ENCODE results near the gene MEMO1. TPM values are rescaled to one million over a fixed set of nuclear protein-coding genes. Genes with fewer than 3 reads are reported as not detected.

The MEMO1 gene
- total and polyA plus RNA-seq, 2 experiments from 2014 or later = 43.9 to 58.8 TPM

GRCh38 chr2:31925517-31925916 is 85.3 kb downstream of the MEMO1 start:
- Histone ChIP-seq H2AFZ (no peak overlapping the region), H3K27me3 (no peaks in the 10 kb centered on the region), H3K9me3 (ENCODE audit: low read depth) (no peaks in the 10 kb centered on the region), H3K27ac (no peak overlapping the region), H3K36me3 (replicated peaks; ENCODE audit: insufficient read depth, low read depth) (no peaks in the 10 kb centered on the region), H3K4me2 (no peak overlapping the region), H4K20me1 (ENCODE audit: insufficient read depth, poor library complexity, severe bottlenecking) (no peaks in the 10 kb centered on the region), H3K9me2 (replicated peaks; ENCODE audit: insufficient read depth) (no peaks in the 10 kb centered on the region), H3K79me2 (no peaks in the 10 kb centered on the region), H3K4me1 (ENCODE audit: insufficient read depth) (no peaks in the 10 kb centered on the region), H3K4me3 (no peak overlapping the region)
- no peak for DNase-seq (ENCODE audit: low spot score)
- TF ChIP-seq EZH2phosphoT487 (IDR thresholded peaks at IDR 0.05; ENCODE audit: low read depth, severe bottlenecking, unreplicated experiment) = no peak
- no peak for TF ChIP-seq EZH2 (IDR thresholded peaks at IDR 0.05; ENCODE audit: borderline replicate concordance)
- TF ChIP-seq CTCF (IDR thresholded peaks at IDR 0.05; ENCODE audit: poor library complexity) = no peak
- whole genome bisulfite sequencing (ENCODE audit: low lambda C conversion rate, missing lambda C conversion rate) = 92% methylated on average over 2 of the region's 2 CpGs

- H3K36me3 ChIP-seq (replicated peaks; ENCODE audit: insufficient read depth, low read depth) = no peaks in the 10 kb centered on the region
- no peaks in the 10 kb centered on the region for H4K20me1 ChIP-seq (ENCODE audit: insufficient read depth, poor library complexity, severe bottlenecking)
- H3K27ac ChIP-seq = no peak overlapping the region
- DNase-seq (ENCODE audit: low spot score) = no peak
- H2AFZ ChIP-seq = no peak overlapping the region
- H3K4me3 ChIP-seq = no peak overlapping the region
- no peaks in the 10 kb centered on the region for H3K9me2 ChIP-seq (replicated peaks; ENCODE audit: insufficient read depth)
- no peaks in the 10 kb centered on the region for H3K27me3 ChIP-seq
- no peaks in the 10 kb centered on the region for H3K9me3 ChIP-seq (ENCODE audit: low read depth)
- H3K79me2 ChIP-seq = no peaks in the 10 kb centered on the region
- no peak overlapping the region for H3K4me2 ChIP-seq
- H3K4me1 ChIP-seq (ENCODE audit: insufficient read depth) = no peaks in the 10 kb centered on the region
- TF ChIP-seq CTCF (IDR thresholded peaks at IDR 0.05; ENCODE audit: poor library complexity) = no peak
- no peak for TF ChIP-seq EZH2phosphoT487 (IDR thresholded peaks at IDR 0.05; ENCODE audit: low read depth, severe bottlenecking, unreplicated experiment)
- TF ChIP-seq EZH2 (IDR thresholded peaks at IDR 0.05; ENCODE audit: borderline replicate concordance) = no peak
These were observed 87.1 kb downstream of the MEMO1 start for GRCh38 chr2:31923662-31924061.

GRCh38 chr2:31922542-31923408 is 88.0 kb downstream of the MEMO1 start:
- WGBS (ENCODE audit: low lambda C conversion rate, missing lambda C conversion rate) = 74% methylated on average over 9 of the region's 9 CpGs
- Histone ChIP-seq H3K9me3 (ENCODE audit: low read depth) (no peaks in the 10 kb centered on the region), H4K20me1 (ENCODE audit: insufficient read depth, poor library complexity, severe bottlenecking) (no peaks in the 10 kb centered on the region), H3K36me3 (replicated peaks; ENCODE audit: insufficient read depth, low read depth) (no peaks in the 10 kb centered on the region), H3K4me1 (ENCODE audit: insufficient read depth) (no peaks in the 10 kb centered on the region), H3K9me2 (replicated peaks; ENCODE audit: insufficient read depth) (no peaks in the 10 kb centered on the region), H3K4me2 (no peak overlapping the region), H3K4me3 (no peak overlapping the region), H2AFZ (no peak overlapping the region), H3K79me2 (no peaks in the 10 kb centered on the region), H3K27me3 (no peaks in the 10 kb centered on the region), H3K27ac (no peak overlapping the region)
- TF ChIP-seq CTCF (IDR thresholded peaks at IDR 0.05; ENCODE audit: poor library complexity) (no peak), EZH2phosphoT487 (IDR thresholded peaks at IDR 0.05; ENCODE audit: low read depth, severe bottlenecking, unreplicated experiment) (no peak), EZH2 (IDR thresholded peaks at IDR 0.05; ENCODE audit: borderline replicate concordance) (no peak)
- DNase-seq (ENCODE audit: low spot score) = no peak

Data from hepatocyte (in vitro differentiated cells).